Activated CD4-positive, alpha-beta T cell treated with anti-CD3 and anti-CD28 coated beads, Interleukin-2, amount 10 ng/mL, durations not matched to agents 24 days and 14 days (primary cell): ENCODE data around the gene CARD11. TPM values are rescaled to one million over a fixed set of nuclear protein-coding genes. Genes with fewer than 3 reads are reported as not detected.
"Not testable (repeated sequence)": the region's sequence is repeated elsewhere in the genome, so short reads cannot be mapped to it uniquely, and the experiment has no call there.

Experiments used
- DNase-seq: peaks from one replicate; pipeline ENCODE4 v3.0.0; 2022
- H3K27ac Mint-ChIP-seq: one replicate; pipeline ENCODE4 v1.8.0; 2022; ENCODE audit warnings: mild to moderate bottlenecking, mixed read lengths
- H3K27me3 Mint-ChIP-seq: one replicate; pipeline ENCODE4 v1.8.0; 2022; ENCODE audit warnings: mixed read lengths
- H3K36me3 Mint-ChIP-seq: one replicate; pipeline ENCODE4 v1.8.0; 2022; ENCODE audit warnings: low read depth, mild to moderate bottlenecking, mixed read lengths
- H3K4me1 Mint-ChIP-seq: one replicate; pipeline ENCODE4 v1.8.0; 2021; ENCODE audit warnings: mixed read lengths
- H3K4me3 Mint-ChIP-seq: one replicate; pipeline ENCODE4 v1.8.0; 2022; ENCODE audit warnings: mild to moderate bottlenecking, moderate library complexity, mixed read lengths
- H3K9me3 Mint-ChIP-seq: one replicate; pipeline ENCODE4 v1.8.0; 2021; ENCODE audit warnings: mixed read lengths
- intact Hi-C: fragments of 100-400 bp; cut with micrococcal nuclease; formaldehyde crosslinking; loops from one replicate; pipeline ENCODE4 v1.15.1; 2023
- total RNA-seq: library from RNA; stranded (reverse); gene quantifications from 2 replicates; pipeline ENCODE4 v1.2.3, GENCODE V29; 2022

Gene CARD11
- total RNA-seq, 1 donor from 2014 or later: 96.2 TPM

DNA sequence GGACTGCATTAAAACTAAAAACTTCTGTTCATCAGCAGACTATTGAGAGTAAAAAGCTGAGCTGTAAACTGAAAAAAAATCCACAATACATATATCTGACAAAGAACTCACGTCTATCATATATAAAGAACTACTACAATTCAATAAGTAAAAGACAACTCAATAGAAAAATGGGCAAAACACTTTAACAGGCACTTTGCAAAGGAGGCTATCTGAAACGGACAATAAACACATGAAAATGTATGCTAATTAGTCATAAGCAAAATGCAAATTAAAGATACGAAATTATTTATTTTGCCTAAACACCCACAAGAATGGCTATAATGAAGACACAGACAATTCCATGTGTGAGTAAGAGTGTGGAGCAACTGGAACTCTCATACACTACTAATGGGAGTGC, 18.1 kb downstream of the CARD11 start:
- Mint-ChIP-seq H3K9me3 (peaks cover 11% of the 10 kb centered on the region), H3K36me3 (peaks cover 78% of the 10 kb centered on the region), H3K4me1 (peaks cover 25% of the 10 kb centered on the region), H3K4me3 (no peak overlapping the region), H3K27ac (no peak overlapping the region), H3K27me3 (no peaks in the 10 kb centered on the region)
- no peak for DNase-seq
- intact Hi-C loops: loop anchor here (5.0 kb wide), 1 partner anchor 68 kb away; no protein-coding TSS in a partner anchor

DNA sequence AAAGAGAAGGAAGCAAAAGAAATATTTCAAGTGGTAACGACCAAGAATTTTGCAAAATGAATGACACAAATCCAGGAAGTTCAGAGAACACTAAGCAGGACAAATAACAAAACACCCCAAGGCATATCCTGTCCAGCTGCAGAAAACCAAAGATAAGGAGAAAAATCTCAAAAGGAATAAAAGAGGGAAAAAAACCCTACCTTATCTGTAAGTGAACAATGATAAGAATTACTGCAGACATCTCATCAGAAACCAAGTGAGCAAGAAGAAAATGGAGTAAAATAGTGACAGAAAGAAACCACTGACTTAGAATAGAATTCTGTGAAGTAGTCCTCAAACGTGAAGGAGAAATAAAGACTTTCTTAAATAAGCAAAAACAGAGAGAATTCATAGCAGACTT, 21.8 kb downstream of the CARD11 start:
- Mint-ChIP-seq H3K36me3 (peaks cover 78% of the 10 kb centered on the region), H3K4me3 (no peak overlapping the region), H3K9me3 (peaks cover 10% of the 10 kb centered on the region), H3K4me1 (peaks cover 5% of the 10 kb centered on the region), H3K27ac (peak overlapping the region; percentile 3), H3K27me3 (no peaks in the 10 kb centered on the region)
- intact Hi-C loops: no loop called here
- DNase-seq: no peak

DNA sequence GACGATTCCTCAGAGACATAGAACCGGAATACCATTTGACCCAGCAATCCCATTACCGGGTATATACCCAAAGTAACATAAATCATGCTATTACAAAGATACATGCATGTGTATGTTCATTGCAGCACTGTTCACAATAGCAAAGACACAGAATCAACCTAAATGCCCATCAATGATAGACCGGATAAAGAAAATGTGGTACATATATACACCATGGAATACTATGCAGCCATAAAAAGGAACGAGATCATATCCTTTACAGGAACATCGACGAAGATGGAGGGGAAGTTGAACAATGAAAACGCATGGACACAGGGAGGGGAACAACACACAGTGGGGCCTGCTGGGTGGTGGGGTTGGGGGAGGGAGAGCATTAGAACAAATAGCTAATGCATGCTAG, 22.4 kb downstream of the CARD11 start:
- Mint-ChIP-seq H3K36me3 (peaks cover 78% of the 10 kb centered on the region), H3K9me3 (peaks cover 10% of the 10 kb centered on the region)
- H3K27me3 Mint-ChIP-seq, H3K4me1 Mint-ChIP-seq, H3K4me3 Mint-ChIP-seq, H3K27ac Mint-ChIP-seq, intact Hi-C loops, DNase-seq: not testable (repeated sequence)

DNA sequence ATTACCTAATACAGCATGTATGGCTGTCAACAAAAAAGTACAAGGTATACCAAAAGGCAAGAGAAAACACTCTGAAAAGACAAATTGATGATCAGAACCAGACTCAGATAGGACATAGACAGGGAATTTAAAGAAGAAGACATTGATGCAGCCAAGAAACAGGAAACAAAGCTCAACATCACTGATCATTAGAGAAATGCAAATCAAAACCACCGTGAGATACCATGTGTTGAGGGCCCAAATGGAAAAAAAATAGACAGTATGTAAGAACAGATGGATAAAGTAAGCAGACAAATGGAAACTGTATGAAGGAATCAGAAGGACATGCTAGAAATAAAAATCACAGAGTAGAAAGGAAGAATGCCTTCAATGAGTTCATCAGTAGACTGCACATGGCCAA, 23.3 kb downstream of the CARD11 start:
- peaks cover 70% of the 10 kb centered on the region for H3K36me3 Mint-ChIP-seq
- no peaks in the 10 kb centered on the region for H3K27me3 Mint-ChIP-seq
- DNase-seq: no peak
- H3K9me3 Mint-ChIP-seq: peaks cover 7% of the 10 kb centered on the region
- H3K4me1 Mint-ChIP-seq: peaks cover 5% of the 10 kb centered on the region
- no peak overlapping the region for H3K27ac Mint-ChIP-seq
- H3K4me3 Mint-ChIP-seq: no peak overlapping the region
- intact Hi-C loops: no loop called here

DNA sequence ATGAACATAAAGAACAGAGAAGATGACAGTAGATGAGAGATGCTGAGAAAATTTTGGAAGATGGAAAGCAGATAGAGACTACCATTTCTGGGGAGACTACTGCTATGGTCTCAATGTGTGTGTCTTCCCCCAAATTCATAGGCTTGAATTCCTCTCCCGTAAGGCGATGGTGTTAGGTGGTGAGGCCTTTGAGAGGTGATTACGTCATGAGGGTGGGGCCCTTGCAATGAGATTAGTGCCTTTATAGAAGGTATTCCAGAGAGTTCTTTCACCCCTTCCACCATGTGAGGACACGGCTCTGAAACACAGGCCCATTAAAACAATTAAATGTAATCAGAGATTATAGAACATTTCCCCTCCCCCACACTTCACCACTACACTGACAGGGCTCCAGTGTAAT, 23.9 kb downstream of the CARD11 start:
- no peak overlapping the region for H3K27ac Mint-ChIP-seq
- peaks cover 69% of the 10 kb centered on the region for H3K36me3 Mint-ChIP-seq
- no peak overlapping the region for H3K4me3 Mint-ChIP-seq
- H3K27me3 Mint-ChIP-seq: no peaks in the 10 kb centered on the region
- DNase-seq: no peak
- peaks cover 5% of the 10 kb centered on the region for H3K4me1 Mint-ChIP-seq
- H3K9me3 Mint-ChIP-seq: peaks cover 7% of the 10 kb centered on the region
- intact Hi-C loops: no loop called here

DNA sequence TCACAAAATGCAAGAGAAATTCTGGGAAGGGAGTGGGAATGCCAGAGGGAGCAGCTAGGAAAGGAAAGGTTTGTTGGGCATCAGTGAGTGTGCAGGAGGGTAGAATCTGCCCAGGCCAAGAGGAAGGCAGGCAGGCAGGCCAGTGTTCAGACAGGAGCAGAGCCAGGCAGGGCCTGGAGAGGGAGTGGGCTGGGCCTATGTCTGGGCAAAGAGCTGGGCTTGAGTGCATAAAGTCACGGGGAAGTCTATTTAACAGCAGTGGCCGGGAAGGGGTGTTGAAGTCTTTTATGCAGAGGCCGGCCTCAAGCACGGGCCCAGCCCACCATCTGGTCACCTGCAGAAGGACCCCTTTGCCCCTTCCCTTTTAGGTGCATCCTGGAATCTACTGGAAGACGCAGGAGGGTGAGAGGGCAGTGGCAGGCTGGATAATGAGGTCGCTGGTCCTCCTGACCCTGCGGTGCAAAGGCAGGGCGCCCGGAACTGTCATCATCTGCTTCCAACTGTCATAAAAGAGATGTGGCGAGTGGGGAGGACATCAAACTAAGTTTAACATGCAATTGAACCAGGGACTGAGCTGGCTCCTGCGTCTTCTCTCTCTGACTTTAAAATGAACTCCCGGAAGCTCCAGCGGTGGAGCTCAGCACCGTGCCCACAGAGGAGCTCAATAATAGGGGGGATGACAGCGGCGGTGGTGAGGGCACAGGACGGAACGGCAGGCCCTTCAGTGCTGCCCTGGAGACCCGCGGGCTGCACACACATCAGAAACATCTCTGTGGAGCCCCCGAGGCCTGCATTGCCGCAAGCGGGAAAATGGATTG, 29.5 kb downstream of the CARD11 start:
- DNase-seq: no peak
- H3K9me3 Mint-ChIP-seq: no peaks in the 10 kb centered on the region
- H3K4me3 Mint-ChIP-seq: no peak overlapping the region
- H3K36me3 Mint-ChIP-seq: peaks cover 39% of the 10 kb centered on the region
- no peaks in the 10 kb centered on the region for H3K27me3 Mint-ChIP-seq
- no peak overlapping the region for H3K27ac Mint-ChIP-seq
- intact Hi-C loops: no loop called here
- peaks cover 28% of the 10 kb centered on the region for H3K4me1 Mint-ChIP-seq

DNA sequence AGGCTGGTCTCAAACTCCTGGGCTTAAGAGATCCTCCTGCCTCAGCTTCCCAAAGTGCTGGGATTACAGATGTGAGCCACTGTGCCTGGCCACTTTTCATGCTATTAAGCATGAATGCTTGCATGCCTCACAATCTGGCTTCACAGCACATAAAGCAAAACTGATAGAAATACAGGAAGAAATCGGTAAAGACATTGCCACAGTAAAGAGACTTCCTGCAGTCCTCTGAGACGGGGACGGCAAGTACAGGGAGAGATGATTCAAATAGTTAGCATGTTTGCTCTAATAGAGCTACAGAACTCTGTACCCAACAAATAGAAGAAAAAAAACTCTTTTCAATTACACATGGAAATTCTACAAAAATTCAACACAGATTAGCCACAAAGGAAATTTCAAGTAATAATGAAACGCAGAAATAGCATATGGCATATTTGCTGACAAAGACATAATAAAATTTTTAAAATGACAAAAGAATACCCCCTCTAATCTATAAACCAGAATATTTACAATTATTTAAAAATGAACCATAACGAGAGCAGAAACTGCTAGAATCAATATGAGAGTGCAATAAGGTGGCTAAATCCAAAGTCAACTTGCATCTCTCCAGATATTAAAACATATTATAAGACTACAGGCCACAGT, 32.3 kb downstream of the CARD11 start:
- Mint-ChIP-seq H3K9me3 (no peaks in the 10 kb centered on the region), H3K27ac (peak overlapping the region; percentile 31), H3K4me1 (peaks cover 40% of the 10 kb centered on the region), H3K36me3 (peaks cover 40% of the 10 kb centered on the region), H3K27me3 (no peaks in the 10 kb centered on the region), H3K4me3 (peak overlapping the region; percentile 10)
- intact Hi-C loops: no loop called here
- no peak for DNase-seq

DNA sequence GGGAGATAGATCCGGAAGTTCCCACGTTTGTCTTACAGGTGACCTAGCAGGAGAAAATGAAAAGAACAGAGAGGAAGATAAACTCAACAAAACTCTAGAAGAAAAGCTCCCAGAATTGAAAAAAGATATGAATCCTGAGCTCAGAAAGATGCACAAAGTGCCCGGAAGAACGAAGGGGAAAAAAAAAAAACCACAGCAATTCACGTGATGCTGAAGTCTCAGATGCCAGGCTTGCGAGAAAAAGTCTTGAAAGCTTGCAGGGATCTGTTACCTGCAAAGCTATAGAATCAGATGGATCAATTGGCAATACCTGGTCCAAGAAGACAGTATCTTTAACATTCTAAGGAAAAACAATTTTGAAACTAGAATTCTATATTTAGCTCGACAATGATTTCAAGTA, 33.5 kb downstream of the CARD11 start:
- no peaks in the 10 kb centered on the region for H3K27me3 Mint-ChIP-seq
- peak overlapping the region; percentile 11 for H3K4me3 Mint-ChIP-seq
- no peak for DNase-seq
- H3K36me3 Mint-ChIP-seq: peaks cover 45% of the 10 kb centered on the region
- peaks cover 41% of the 10 kb centered on the region for H3K4me1 Mint-ChIP-seq
- no peaks in the 10 kb centered on the region for H3K9me3 Mint-ChIP-seq
- peak overlapping the region; percentile 5 for H3K27ac Mint-ChIP-seq
- intact Hi-C loops: no loop called here

DNA sequence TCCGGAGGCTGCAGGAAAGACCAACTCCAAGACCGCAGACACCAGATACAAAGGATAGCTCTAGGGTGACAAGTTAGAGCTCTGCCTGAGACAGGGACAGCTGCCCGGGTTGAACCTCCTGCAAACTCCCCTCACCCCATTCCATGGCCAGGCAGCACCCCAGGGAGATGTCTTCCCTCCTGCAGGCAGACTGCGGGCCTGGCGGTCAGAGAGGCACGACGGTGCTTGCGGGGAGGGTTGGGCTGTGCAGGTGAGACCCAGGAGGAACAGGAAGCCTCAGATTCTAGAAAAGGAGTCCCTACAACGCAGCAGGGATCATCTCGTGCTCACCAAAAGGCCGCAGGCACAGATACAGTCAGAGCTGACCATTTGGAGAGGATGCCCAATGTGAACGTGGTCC, 34.6 kb downstream of the CARD11 start:
- Mint-ChIP-seq H3K27ac (no peak overlapping the region), H3K4me3 (no peak overlapping the region), H3K27me3 (no peaks in the 10 kb centered on the region), H3K9me3 (no peaks in the 10 kb centered on the region), H3K4me1 (peaks cover 41% of the 10 kb centered on the region), H3K36me3 (peaks cover 38% of the 10 kb centered on the region)
- no peak for DNase-seq
- intact Hi-C loops: no loop called here

DNA sequence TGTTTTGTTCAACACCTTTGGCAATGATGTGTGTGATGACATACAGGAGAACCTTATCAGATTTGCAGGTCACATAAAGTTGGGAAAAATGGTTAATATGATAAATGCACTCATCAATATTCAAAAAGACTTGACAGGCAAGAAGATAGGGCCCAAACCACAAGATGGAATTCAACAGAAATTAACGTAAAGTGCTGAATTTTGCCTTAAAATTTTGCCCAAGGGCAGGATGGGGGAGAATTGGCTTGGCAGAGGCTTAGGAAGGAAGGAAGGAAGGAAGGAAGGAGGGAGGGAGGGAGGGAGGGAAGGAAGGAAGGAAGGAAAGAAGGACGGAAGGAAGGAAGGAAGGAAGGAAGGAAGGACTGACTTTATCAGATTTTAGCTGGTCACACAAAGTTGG, 35.3 kb downstream of the CARD11 start:
- Mint-ChIP-seq H3K9me3 (no peaks in the 10 kb centered on the region), H3K27me3 (no peaks in the 10 kb centered on the region), H3K27ac (no peak overlapping the region), H3K4me3 (no peak overlapping the region), H3K36me3 (peaks cover 40% of the 10 kb centered on the region), H3K4me1 (peaks cover 44% of the 10 kb centered on the region)
- no peak for DNase-seq
- intact Hi-C loops: no loop called here

DNA sequence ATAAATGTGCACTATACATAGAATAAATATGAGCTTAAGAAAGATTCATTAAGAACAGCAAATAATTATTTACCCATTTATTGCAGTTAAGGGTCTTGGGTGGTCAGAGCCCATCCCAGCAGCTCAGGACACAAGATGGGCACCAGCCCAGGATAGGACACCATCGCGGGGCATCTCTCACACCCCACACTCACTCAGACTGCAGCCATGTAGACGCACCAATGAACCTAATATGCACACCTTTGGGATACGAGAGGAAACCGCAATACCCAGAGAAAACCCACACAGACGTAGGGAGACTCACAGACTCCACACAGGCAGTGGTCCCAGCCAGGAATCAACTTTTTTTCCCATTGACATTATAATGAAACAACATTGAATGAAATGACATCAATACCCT, 36.0 kb downstream of the CARD11 start:
- no peak overlapping the region for H3K27ac Mint-ChIP-seq
- peaks cover 33% of the 10 kb centered on the region for H3K36me3 Mint-ChIP-seq
- H3K4me1 Mint-ChIP-seq: peaks cover 41% of the 10 kb centered on the region
- H3K9me3 Mint-ChIP-seq: no peaks in the 10 kb centered on the region
- H3K4me3 Mint-ChIP-seq: no peak overlapping the region
- intact Hi-C loops: no loop called here
- no peak for DNase-seq
- H3K27me3 Mint-ChIP-seq: no peaks in the 10 kb centered on the region

DNA sequence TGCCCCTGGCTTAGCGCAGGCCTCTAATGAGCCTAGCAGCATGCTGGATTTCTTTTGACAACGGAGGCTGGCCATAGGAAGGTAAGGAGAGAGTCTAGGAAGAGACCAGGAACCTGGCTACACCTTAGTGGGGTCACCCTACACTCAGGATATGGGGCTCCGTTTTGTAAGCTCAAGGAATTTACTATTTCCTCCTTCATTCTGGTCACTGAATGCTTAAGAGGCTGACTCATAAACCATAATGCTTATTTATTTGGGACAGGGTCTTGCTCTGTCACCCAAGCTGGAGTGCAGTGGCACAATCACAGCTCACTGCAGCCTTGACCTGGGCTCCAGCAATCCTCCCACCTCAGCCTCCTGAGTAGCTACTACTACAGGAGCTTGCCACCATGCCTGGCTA, 38.4 kb downstream of the CARD11 start:
- no peaks in the 10 kb centered on the region for H3K27me3 Mint-ChIP-seq
- peaks cover 25% of the 10 kb centered on the region for H3K4me1 Mint-ChIP-seq
- H3K9me3 Mint-ChIP-seq: no peaks in the 10 kb centered on the region
- H3K36me3 Mint-ChIP-seq: peaks cover 49% of the 10 kb centered on the region
- no peak overlapping the region for H3K27ac Mint-ChIP-seq
- intact Hi-C loops: no loop called here
- H3K4me3 Mint-ChIP-seq: no peak overlapping the region
- DNase-seq: no peak

DNA sequence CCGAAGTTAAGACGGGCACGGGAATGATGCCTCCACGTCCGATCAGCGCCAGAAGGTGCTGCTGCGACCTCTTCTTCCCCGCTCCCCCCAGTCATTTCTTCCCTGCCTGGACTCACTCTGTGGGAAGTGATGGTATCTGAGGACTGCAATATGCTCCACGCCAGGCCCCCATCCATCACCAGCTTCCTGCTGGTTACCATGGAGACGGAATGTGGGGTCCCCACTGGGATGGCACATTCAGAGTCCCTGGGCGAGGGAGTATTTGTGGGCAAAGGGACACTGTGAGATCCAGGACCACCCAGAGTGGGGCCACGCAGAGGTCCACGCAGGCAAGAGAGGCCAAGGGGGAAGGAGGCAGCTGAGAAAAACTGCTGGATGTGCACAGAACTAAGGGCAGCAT, 39.7 kb downstream of the CARD11 start:
- no peak for DNase-seq
- Mint-ChIP-seq H3K27me3 (no peaks in the 10 kb centered on the region), H3K4me3 (no peak overlapping the region), H3K4me1 (peaks cover 19% of the 10 kb centered on the region), H3K27ac (no peak overlapping the region), H3K9me3 (no peaks in the 10 kb centered on the region), H3K36me3 (peaks cover 58% of the 10 kb centered on the region)
- intact Hi-C loops: no loop called here

DNA sequence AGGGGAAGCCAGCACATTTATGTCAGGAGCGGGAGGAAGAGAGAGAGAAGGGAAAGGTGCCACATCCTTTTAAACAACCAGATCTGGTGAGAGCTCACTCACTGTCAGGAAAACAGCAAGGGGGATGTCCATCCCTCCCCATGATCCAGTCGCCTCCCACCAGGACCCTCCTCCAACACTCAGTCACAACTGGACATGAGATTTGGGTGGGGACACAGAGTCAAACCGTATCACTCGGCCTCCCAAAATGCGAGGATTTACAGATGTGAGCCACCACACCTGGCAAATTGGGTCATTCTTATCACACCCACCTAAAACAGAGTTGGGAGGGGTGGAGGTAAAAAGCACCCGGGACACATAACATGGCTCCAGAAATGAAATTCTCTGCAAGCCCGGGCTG, 41.0 kb downstream of the CARD11 start:
- Mint-ChIP-seq H3K27ac (no peak overlapping the region), H3K27me3 (no peaks in the 10 kb centered on the region), H3K9me3 (no peaks in the 10 kb centered on the region), H3K4me3 (no peak overlapping the region), H3K36me3 (peaks cover 61% of the 10 kb centered on the region), H3K4me1 (peaks cover 10% of the 10 kb centered on the region)
- no peak for DNase-seq
- intact Hi-C loops: no loop called here
